Midbrain (tissue), 1 donor: ENCODE results near the gene TIFAB.

Experiments used
- DNase-seq: peaks from one replicate; lab custom pipeline; 2025; lab: John Stamatoyannopoulos, UW

TIFAB gene

DNA sequence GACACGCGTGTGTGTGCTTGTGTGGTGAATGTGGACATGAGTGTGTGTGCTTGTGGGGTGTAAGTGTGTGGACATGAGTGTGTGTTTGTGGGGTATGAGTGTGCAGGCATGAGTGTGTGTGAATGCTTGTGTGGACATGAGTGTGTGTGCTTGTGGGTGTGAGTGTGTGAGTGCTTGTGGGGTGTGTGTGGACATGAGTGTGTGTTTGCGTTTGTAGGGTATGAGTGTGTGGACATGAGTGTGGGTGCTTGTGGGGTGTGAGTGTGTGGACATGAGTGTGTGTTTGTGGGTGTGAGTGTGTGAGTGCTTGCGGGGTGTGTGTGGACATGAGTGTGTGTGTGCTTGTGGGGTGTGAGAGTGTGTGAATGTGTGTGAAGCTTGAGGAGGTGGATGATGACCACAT, 29.8 kb upstream of the TIFAB start:
- no peak for DNase-seq

DNA sequence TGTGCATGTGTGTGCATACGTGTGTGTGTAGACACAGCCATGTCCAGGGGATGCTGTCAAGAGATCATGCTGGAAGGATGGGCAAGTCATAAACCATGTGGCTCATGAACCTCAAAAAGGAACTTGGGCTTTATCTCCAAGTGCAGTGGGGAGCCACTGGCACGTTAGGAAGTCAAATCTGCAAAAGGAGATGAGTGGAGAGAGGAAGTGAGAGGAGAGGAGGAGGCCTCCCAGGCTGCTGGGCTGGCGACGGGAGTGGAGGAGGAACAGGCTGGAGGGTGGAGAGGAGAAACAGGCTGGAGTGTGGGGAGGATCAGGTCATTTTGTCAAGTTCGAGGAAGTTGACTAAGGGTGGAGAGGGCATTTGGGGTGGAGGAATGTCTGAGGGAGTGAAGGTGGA, 29.2 kb upstream of the TIFAB start:
- no peak for DNase-seq

DNA sequence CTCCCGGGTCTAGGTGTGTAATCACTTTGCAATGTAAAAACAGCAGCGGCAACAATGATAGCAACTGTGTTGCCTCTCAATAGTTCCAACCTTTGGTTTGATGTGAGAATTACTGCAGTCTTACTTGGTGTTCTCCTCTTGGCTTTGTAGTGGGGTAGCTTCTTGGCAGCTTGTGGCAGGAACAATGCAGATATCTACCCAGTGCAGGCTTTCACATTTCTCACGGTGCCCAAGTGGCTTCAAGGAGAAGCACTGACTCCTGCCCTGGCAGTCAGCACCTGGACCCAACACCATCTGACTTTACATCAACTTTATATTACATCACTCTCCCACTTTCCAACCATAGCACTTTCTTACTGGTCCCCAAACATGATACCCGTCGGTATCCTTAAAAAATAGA, 28.4 kb upstream of the TIFAB start:
- no peak for DNase-seq

DNA sequence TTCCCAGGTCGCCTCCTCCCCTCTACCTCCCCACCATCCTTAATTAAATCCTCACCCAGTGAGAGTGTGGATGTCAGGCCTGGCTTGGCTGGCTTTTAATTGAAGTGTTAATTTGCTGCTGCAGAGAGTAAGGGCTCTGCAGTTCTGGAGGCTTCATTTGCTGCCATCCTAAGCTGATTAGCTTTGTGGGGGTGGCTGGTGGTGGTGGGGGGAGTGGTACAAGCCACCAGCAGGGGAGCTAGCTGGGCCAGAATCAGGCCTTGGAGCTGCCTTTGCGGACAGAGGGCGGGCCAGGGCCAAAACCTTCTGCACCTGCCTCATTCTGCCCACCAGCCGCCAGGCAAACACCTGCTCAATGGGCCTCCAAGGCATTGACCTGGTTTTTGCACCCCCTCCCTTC, 26.8 kb upstream of the TIFAB start:
- no peak for DNase-seq

DNA sequence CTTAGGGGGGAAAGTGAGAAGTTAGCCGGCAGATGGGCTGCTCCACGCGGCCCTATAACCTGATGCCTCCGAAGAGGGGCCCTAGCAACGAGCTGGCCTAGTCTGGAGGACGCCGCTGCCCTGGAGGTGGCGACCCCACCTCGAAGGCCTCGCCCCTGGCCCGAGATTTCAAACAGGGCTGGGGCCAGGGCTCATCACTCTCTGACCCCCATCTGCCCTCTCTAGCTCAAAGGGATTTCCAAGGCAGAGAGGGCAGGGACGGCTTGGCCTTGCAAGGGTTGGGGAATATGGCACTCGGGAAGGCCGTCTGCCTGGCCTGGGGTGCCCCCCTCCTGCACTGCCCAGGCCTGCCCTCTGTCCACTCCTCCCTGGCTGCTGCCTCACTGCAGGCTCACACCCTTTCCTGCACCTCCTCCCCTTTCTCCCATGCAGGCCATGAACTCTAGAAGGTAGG, 25.5 kb upstream of the TIFAB start:
- DNase-seq: no peak

DNA sequence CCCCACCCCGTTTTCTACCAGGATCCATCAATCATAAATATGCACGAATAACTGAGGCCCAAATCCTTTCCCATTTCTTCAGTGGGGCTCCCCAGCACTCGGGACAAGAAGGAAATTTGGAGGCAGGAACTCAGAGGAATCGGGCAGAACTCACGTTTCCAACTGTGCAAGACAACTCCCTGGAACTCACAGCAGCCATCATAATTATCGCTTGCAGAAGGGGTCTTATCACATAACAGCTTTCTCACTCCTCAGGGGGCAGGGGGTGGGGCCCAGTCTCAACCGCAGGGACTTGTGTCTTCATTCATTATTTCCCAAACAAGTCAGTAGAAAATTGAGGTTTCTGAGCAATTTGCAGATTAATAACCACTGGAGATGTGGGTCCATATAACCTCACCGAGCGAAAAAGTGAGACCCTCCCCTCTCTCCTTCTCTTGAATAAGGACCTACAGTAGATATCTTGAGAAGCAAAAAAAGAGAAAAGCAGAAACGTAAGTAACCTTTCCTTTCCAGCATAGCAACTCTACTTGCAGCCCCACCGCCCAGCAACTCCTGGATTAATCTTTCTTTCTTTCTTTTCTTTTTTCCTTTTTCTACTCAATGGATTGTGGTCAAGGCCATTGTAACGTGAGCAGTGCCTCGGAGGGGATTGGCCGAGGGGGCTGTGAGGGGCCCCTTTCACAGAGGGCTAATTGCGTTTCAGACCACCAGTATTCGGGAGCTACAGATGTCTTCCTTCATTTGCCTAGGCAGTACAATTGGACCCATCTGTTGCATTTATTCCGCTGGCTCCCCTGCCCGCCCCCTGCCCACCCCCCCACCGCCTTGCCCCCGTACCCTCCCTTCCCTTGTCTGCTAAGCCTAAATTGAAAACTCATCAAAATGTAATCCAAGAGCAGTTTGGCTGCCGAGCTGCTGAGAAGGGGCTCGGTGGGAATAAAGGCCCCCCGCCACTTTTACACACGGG, 24.7 kb upstream of the TIFAB start:
- DNase-seq: no peak

DNA sequence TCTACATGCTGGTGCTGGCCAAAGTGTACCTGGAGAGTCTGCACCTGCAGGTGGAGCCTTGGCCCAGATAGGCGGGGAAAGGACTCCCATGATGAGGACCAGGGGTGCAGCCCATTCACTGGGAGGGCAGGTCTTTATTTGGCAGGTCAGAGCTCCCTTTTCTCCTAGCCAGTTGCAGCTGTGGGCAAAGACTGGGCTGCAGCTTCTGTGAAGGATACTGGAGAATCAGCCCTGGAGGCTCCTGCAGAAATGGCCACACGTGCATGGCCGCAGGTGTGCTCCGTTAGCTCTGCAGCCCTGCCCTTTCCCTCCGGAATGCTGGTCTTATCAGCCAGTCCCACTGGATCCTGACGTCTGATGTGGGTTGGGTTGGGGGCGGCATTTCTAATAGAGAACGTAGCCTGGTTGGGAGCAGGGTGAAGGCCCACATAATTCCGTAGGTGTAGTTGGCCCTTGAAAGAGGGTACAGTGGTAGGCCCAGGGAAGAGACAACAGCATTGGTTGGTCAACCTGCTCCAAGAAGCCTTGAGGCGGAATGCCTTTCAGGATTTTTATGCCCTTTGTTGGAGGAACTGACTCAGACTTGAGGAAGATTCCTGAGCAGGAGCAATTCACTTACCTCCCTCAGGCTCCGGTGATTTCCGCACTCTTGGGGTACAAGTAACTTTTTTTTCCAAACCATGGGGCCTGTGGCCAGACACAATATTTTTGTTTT, 22.0 kb upstream of the TIFAB start:
- DNase-seq: no peak

DNA sequence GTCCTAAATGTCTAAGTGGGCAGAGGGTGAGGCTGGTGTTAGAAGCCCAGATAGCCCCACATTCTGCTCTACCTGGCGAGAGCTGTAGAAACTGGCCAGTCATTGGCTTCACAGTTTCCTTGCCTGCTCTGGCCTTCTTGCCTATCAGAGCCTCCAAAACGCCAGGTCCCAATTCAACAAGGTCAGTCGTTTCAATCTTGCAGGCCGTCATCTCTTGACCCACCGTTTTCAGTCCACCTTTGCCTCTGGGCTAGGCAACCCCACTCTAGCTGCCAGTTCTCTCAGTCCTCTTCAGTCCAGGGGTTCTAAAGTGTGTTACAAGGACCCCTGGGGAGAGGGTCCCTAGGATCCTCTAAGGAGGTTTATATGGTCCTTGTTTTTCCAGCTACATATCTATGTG, 20.0 kb upstream of the TIFAB start:
- DNase-seq: no peak

DNA sequence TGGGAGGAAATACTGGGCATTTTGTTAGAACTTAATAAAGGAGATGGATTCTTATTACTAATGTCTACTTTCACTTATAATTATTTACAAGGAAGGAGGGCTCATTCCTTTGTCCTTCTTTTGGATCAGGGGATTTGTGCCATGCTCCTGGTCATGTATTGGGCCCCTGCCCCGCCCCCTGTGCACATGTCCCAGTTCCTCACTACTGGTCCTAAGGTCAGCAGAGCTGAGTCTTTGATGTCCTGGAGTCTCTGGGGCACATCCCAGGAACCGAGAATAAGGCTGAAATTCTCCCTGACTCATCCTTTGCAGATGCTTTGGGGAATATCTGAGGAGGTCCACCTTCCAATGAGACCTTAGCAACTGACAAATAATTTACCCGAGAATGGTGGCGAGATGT, 19.6 kb upstream of the TIFAB start:
- DNase-seq: no peak

DNA sequence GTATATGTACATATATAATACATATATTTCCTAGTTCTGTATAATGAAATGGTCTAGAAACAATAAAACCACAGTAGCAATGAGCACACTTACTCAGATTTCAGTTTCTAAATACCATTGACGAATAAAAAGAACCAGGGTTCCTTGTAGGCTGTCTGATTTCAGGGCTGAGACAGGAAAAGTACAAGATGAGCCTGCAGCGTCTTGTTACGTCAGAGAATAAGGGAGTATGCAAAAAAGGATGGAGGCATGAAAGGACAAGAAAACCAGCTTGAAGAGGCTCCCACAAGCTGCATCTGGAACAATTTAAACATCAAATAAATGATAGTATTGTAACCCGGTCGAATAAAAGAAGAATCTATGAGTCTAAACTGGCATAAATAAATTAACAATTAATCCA, 17.8 kb upstream of the TIFAB start:
- DNase-seq: no peak

DNA sequence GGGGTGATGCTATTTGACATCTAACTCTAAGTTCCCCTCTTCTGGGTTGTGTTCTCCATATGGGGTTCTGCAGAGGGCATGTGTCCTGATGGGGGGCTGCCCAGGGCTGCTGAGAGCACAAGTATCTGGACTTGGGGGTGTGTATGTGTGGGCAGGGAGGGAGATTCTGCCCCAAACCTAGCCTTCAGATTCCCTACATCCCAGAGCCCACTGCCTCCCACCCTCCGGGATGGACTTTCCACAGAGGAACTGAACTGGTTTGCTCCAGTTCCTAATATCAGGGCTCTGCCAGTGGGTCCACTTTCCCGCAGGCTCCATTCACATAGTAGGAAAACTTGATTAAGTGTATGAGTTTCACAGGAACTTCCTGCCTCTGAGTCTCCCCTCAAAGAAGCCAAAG, 16.4 kb upstream of the TIFAB start:
- no peak for DNase-seq

DNA sequence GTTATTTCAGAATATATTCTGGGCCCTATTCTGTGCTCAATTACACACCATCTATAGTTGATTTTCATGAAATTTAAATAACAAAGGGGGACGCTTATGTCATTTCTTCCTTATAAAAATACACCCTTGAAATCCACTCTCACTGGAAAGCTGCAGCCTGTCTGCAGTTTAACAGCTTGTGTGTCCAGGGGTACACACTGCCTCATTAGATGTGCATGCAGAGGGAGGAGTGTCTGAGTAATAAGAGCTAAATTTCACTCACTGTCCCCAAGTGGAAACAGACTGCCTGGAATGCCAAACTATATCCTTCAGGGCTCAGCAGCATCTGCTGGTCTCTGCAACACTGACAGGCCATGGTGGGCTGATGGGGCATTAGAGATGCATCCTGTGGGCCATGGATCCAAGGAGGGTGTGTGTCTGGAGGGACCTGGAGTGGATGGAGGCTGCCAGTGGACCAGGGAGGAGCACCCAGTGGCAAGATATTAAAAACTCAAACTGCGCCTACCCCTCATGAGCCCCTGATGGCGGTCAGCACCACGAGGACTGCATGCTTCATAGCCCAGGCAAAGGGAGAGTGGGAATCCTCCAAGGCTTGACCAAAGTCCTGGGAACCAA, 15.8 kb upstream of the TIFAB start:
- no peak for DNase-seq

DNA sequence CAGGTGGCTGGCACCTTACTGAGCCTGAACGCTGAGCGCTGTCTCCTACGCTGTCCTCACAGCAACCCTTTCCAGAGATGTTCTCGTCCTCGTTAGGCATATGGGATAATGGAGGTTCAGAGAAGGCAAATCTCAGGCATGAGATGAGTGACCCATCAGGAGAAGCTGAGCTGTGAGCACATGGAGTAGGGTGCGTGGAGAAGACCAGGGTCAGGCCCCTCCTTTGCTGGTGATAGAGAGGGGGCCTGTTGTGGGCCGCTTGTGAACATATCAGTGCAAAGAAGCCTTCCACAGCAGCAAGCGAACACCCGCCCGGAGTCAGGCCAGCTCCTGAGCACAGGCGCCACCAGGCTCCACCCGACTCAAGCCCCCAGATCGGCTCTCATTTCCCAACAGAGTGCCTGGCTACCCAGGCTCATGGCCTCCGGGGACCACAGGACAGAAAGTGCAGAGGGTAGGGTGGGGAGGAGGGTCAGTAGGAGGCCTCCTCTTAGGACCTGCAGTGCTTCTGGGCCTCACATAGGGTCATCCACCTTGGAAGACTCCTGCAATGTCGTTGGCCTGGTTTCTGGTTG, 15.0 kb upstream of the TIFAB start:
- DNase-seq: no peak

DNA sequence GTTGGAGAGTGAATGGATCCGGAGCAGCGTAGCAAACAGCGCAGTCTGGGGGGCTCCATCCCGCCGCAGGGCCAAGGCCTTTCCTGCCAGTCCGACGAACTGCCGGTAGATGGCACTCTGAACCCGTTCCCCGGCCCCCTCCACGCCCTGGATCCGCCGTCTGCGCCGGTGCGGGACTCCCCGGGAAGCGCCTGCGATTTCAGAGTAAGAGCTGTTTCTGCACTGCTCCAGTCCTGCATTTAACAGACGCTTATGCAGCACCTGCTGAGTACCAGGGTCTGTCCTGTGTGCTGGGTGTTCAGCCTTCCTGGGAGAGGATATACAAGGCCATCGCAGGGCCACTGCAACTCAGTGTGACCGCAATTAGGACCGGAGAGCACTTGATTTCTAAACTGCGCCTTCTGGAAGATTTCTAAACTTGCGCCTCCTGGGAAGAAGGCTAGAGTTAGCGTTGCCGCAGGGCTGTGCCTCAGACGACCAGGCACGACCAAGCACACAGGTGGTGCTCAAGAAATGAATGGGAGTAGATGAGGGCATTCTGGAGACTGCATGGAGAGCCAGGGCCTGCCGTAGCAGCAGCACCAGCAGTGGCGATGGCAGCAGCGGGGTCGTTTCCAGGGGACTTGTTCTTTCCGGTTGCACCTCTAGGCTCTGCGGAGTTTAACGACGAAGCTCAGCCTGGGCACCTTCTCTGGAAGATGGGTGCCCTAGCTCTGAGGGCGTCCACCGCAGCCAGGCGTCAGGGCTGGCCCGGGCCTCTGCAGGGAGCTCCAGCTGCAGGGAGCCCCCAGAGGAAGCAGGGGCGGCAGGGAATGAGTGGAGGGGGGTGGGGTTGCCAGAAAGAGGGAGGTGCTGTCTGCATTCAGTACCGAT, 14.3 kb upstream of the TIFAB start:
- DNase-seq: peak; percentile 76

DNA sequence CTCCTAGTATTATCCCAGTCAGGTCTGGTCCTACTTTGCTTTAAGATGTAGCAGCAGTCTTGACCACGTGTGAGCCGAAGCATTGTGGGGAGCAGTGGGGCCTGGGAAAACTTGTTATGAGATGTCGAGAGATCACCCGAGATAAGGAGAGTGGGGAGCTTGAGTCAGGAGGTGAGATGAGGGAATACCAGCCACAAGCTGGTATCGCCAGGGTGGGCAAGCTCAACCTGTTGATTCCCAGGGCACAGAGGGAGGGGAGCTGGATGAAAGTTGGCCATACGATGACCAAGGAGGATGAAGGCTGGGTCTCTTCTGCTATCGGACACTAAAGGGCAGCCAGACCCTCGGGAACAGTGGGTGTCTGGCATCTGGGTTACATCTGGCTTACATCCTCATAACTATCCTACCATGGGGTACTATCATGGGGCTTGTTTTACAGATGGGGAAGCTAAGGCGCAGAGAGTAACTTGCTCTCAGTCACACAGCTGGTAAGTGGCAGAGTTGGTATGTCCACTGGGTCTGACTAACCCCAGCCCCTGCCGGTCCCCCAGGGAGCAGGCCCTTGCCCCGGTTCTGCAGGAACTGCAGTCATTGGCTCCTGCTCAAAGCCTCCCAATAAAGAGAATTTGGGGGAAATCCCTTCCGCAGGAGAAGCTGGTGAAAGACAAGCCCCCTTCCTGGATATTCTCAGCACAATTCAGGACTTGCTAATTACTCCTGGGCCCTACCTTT, 13.4 kb upstream of the TIFAB start:
- no peak for DNase-seq

DNA sequence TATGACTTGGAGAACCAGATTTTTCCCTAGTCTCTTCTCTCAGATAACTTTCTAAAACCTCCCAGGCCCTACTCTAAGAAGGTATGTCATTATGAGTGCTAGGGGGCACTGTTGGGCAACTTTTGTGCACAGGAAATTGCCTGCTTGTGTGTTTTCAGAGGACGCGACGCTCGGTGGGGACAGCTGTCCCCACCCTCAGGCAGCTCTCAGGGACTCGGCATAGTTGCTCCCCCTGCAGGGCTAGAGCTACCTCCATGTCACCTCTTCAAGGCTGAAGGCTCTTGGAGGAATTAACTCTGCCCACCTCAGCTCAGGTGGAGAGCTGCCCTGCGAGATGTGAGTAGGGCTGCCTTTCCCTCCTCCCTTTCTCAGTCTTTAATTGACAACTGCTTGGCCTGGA, 10.2 kb upstream of the TIFAB start:
- peak; percentile 38 for DNase-seq

DNA sequence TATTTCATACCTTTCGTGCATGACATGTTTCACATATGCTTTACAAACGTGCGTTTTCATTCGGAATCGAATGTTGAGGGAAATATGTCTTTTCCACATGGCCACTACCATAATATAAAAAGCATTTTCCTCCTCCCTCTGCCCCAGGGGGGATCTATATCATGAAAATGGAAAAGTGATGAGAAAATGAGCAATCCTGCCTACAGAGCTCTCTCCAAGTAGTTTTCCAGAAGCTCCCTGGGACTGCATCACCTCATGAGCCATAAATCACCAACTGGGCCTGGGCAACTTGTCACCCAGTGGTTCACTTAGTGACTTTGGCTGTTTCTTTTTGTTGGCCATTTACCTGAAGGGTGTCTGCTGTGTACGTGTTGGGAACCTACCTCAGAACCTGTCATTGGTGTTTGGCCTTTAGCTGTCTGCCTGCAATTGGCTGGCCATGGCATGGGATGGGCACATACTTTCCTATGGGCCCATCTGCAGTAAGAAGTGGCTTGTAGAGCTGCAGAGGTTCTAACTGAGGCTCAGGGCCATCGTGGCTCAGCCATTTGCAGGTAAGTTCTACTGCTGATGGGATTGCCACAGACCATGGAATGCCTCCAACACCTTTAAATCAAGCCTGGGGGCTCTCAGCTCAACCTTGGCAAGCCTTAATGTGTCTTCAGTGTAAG, 9.5 kb upstream of the TIFAB start:
- DNase-seq: no peak

DNA sequence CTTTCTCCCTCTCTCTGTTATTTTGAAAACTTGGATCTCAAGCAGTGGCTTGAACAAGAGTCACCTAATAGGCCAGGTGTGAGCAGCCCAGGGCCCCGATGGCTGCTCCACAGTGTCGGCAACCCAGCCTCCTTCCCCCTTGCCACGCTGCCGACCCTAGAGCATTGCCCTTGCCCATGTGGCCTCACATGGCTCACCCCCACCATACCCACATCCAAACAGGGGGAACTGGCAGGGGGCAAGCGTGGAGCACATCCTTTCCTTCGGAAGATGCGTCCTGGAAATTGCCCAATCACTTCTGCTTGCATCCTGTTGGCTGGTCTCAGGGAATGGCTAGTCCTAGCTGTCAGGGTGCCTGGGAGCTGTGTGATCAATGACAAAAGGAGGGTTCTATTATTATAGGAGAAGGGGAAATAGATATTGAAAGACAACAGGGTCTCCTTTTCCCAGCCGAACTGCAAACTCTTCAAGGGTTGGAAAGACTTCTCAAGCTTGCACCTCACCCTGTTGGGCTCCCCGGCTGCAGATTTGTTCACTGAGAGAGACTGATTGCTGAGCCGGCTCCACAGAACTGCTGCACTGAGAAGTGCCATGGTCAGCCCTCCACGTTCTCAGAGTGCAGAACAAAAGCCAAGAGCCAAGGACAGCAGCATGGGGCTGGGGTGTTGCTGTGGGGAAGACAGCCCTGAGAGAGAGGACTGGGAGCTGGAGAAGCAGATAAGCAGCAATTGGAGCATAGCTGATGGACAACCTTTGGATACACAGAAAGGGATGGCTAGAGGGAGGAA, 8.3 kb upstream of the TIFAB start:
- no peak for DNase-seq

DNA sequence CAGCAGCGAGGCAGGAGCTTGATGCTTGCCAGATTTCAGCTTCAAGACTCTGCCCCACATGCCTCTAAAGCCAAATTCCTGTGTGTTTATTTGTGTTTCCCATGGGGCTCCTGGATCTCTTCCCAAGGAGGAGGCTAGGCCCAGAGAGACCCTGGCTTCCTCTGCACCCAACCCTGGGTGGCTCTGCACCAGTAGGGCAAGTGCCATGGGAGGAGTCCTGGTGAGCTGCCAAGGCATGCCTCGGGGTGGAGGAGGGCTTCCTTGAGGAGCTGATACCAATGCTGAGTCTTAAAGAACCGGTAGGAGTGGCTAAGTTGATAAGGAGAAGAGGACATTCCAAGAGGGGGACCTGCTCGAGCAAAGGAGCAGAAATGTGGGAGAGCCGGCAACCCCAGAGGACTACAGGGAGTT, 6.8 kb upstream of the TIFAB start:
- DNase-seq: no peak
